Spleen (tissue), 7 donors: ENCODE data around the gene UBE2D1.

Experiments
- POLR2A ChIP-seq, 3 donors: fragments of 450-650 bp; IDR thresholded peaks; one replicate each; pipeline ENCODE4 v1.5.1; 2017; ENCODE audit warnings: antibody characterized with exemption in 3 of 3, mild to moderate bottlenecking in 1 of 3
- TF ChIP-seq, protein P1 (sequence below), 11 experiments: fragments of 200-600 bp in 7 of 11; fragments of 450-650 bp in 4 of 11; sonication (generic) in 4 of 11; IDR thresholded peaks in 8 of 11; conservative IDR thresholded peaks in 3 of 11; 1 replicate in 7 of 11; 2 replicates in 4 of 11; pipeline versions ENCODE4 v1.4.0 to v1.8.0; 2016 to 2021; ENCODE audit warnings: antibody characterized with exemption in 11 of 11, inconsistent platforms in 4 of 11, mild to moderate bottlenecking in 1 of 11
- donor health status: DM: no; HTN: no; CAD: no; lungs with moderate emphysema.
- donor health status: DM: no; HTN: no; CAD: no.
- donor health status: DM: no; HTN: no; CAD: no.

DNA sequence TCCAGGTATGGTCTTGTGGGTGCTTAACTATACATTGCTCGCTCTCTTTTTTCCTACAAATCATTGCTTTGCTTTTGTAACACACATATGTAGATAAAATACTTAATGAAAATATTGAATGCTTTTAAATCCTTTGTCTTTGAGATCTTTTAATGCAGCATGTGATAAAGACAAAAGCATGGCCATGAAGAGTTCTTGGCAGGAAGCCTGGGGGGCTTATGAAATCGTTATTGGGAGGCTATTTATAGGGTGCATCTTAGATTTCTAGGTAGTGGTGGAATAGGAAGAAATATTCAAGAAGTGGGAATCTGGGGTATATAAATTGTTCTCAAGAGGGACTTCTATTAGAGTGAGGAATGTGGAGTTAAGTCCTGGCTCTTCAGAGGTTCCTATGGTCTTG lies 21.9 kb downstream of the UBE2D1 start:
- TF ChIP-seq, protein P1, sequence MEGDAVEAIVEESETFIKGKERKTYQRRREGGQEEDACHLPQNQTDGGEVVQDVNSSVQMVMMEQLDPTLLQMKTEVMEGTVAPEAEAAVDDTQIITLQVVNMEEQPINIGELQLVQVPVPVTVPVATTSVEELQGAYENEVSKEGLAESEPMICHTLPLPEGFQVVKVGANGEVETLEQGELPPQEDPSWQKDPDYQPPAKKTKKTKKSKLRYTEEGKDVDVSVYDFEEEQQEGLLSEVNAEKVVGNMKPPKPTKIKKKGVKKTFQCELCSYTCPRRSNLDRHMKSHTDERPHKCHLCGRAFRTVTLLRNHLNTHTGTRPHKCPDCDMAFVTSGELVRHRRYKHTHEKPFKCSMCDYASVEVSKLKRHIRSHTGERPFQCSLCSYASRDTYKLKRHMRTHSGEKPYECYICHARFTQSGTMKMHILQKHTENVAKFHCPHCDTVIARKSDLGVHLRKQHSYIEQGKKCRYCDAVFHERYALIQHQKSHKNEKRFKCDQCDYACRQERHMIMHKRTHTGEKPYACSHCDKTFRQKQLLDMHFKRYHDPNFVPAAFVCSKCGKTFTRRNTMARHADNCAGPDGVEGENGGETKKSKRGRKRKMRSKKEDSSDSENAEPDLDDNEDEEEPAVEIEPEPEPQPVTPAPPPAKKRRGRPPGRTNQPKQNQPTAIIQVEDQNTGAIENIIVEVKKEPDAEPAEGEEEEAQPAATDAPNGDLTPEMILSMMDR (IDR thresholded peaks at IDR 0.05 in 8 of 11, conservative IDR thresholded peaks at IDR 0.05 in 3 of 11): no peak
- TF ChIP-seq POLR2A (IDR thresholded peaks at IDR 0.05): no peak
